ENCODE data around the gene MED15. TPM values are rescaled to one million over a fixed set of nuclear protein-coding genes. Genes with fewer than 3 reads are reported as not detected.

The MED15 gene
- total and polyA plus RNA-seq, 2 of the 8 experiments (the other 6 are each of a cell fraction or from before 2014, with no cell fraction given), result 28.3 to 57.1 TPM

DNA sequence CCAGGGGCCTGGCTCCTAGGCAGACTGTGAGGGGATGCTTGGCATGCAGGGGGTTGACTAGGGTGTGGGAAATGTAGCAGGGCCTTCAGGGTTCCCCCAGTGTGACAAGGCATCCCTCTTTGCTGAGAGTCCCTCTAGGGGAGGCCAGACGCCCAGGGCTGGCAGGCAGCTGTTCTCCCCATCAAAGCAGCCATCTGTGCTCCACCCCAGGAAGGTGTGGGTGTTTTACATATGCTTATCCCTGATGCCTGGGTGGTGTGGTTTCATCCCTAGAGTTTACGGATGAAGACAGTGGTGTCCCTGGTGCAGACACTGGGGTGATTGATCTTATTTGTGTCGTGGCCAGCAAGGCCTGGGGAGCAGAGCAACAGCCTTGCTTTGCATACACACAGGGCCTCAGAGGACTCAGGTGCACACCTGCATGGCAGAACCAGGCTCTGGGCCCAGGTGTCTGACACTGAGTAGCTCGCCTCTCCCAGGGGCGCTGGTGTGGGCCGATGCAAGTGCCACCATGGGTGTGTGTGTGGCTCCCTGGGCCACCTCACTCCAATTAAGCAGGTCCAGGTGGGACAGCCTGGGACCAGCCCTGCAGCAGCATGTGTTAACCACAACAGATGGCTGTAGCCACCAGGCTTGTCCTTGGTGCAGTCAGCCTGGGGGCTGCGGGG lies 74.2 kb downstream of the MED15 start:
- Histone ChIP-seq H2AFZ (ENCODE audit: low read length) (no peak overlapping the region), H2BK15ac (ENCODE audit: low read length) (no peak overlapping the region), H4K5ac (ENCODE audit: insufficient read length, low read depth, low read length) (no peak overlapping the region), H3K14ac (ENCODE audit: insufficient read length) (no peak overlapping the region), H2BK5ac (ENCODE audit: low read depth, low read length) (peak overlapping the region; percentile 24; the same call in 1 of the 2 replicates), H3K36me3 (ENCODE audit: control insufficient read depth in 2 of 4, insufficient read depth in 4 of 4, low read length in 3 of 4) (peaks cover 10 to 26% (median 19%) of the 10 kb centered on the region in 4 experiments; a peak in 7 of 8 replicates), H3K27ac (ENCODE audit: low read depth, low read length) (no peak overlapping the region), H3K23me2 (ENCODE audit: low read depth, low read length) (no peaks in the 10 kb centered on the region), H3K27me3 (replicated peaks in 1 of 4; ENCODE audit: control insufficient read depth in 3 of 4, extremely low read depth in 1 of 4, insufficient read depth in 3 of 4, low read length in 3 of 4) (no peaks in the 10 kb centered on the region), H2BK20ac (ENCODE audit: low read length) (no peak overlapping the region), H3K4me2 (ENCODE audit: insufficient read depth in 1 of 2, low read depth in 2 of 2, low read length in 2 of 2) (no peak overlapping the region), H3K4me3 (ENCODE audit: extremely low read depth in 1 of 4, insufficient read depth in 2 of 4, low read depth in 3 of 4, low read length in 4 of 4) (no peak overlapping the region), H4K91ac (replicated peaks; ENCODE audit: insufficient read length, low read length) (no peak overlapping the region), H3K23ac (ENCODE audit: insufficient read length) (no peak overlapping the region), H2AK5ac (ENCODE audit: low read depth, low read length) (no peak overlapping the region), H3K56ac (replicated peaks; ENCODE audit: insufficient read length, low read depth, low read length) (no peak overlapping the region), H3K79me1 (ENCODE audit: low read depth, low read length) (no peaks in the 10 kb centered on the region; the same call in 1 of the 2 replicates), H3K4me1 (replicated peaks in 1 of 4; ENCODE audit: control insufficient read depth in 3 of 4, insufficient read depth in 4 of 4, low read length in 3 of 4) (no peaks in the 10 kb centered on the region), H3K4ac (replicated peaks; ENCODE audit: insufficient read length, low read depth, low read length) (no peak overlapping the region), H3K79me2 (ENCODE audit: control insufficient read depth in 1 of 2, insufficient read depth in 2 of 2, low read length in 2 of 2) (no peaks in the 10 kb centered on the region), H3K9me3 (ENCODE audit: insufficient read depth in 2 of 2, low read depth in 1 of 2, low read length in 1 of 2) (no peaks in the 10 kb centered on the region), H4K20me1 (replicated peaks in 1 of 2; ENCODE audit: control insufficient read depth in 1 of 2, insufficient read depth in 2 of 2, low read length in 2 of 2) (peaks cover 3 to 14% of the 10 kb centered on the region in 2 experiments), H4K8ac (ENCODE audit: extremely low read depth, insufficient read depth, low read length) (0 out of 2 replicates have a peak overlapping the region, but pooled peaks have one; percentile 36), H2BK12ac (ENCODE audit: low read depth, low read length) (no peak overlapping the region), H3K9ac (replicated peaks in 1 of 4; ENCODE audit: extremely low read depth in 1 of 4, low read depth in 3 of 4, low read length in 3 of 4) (no peak overlapping the region; a peak in 1 of 7 replicates), H3K18ac (ENCODE audit: extremely low read depth, low read length) (no peak overlapping the region), H2BK120ac (replicated peaks; ENCODE audit: low read depth, low read length) (no peak overlapping the region)
- POLR2A ChIA-PET (ENCODE audit: partially characterized antibody), result no interaction called here
- 83% methylated on average over 7 of the region's 7 CpGs; no CpG with 5 or more reads in 1 of the 2 experiments for WGBS, 2 experiments (ENCODE audit: extremely low coverage in 1 of 2, insufficient coverage in 1 of 2, insufficient read length in 1 of 2, insufficient replicate concordance in 2 of 2, low coverage in 1 of 2, low lambda C conversion rate in 2 of 2, missing lambda C conversion rate in 1 of 2)
- FAIRE-seq (no peak), DNase-seq (ENCODE audit: low read depth in 1 of 2, low spot score in 2 of 2) (peak in 1 of 2 experiments; percentile 43)
- CTCF ChIA-PET (ENCODE audit: partially characterized antibody), result interaction anchor here (26.7 kb wide), 1 partner anchor 14 kb away, joined by 366 read pairs; no protein-coding TSS in a partner anchor
- TF ChIP-seq TEAD4 (IDR thresholded peaks at IDR 0.05; ENCODE audit: low read depth, low read length) (no peak), SIN3A (conservative IDR thresholded peaks at IDR 0.05 in 1 of 2, IDR thresholded peaks at IDR 0.05 in 1 of 2; ENCODE audit: low read depth in 1 of 2, low read length in 2 of 2) (no peak), MAX (IDR thresholded peaks at IDR 0.05) (no peak), FOSL1 (IDR thresholded peaks at IDR 0.05; ENCODE audit: insufficient read depth, low read depth, low read length) (no peak), HDAC6 (IDR thresholded peaks at IDR 0.05; ENCODE audit: low read depth, low read length) (no peak), CEBPB (IDR thresholded peaks at IDR 0.05; ENCODE audit: low read depth, low read length) (no peak), JUND (IDR thresholded peaks at IDR 0.05; ENCODE audit: low read length) (no peak), GTF2F1 (IDR thresholded peaks at IDR 0.05; ENCODE audit: borderline replicate concordance, low read depth, low read length) (no peak), BRCA1 (IDR thresholded peaks at IDR 0.05; ENCODE audit: low read depth, low read length) (no peak), SUZ12 (IDR thresholded peaks at IDR 0.05; ENCODE audit: low read length) (no peak), CTBP2 (IDR thresholded peaks at IDR 0.05; ENCODE audit: borderline replicate concordance, insufficient read depth, insufficient read length, low read length) (no peak), CBX8 (IDR thresholded peaks at IDR 0.05; ENCODE audit: borderline replicate concordance, low read depth, low read length) (no peak), CHD2 (IDR thresholded peaks at IDR 0.05; ENCODE audit: low read length) (no peak)

Data from H1 (cell line).